HG02678 (cell line): ENCODE data around the gene AQP12B.

ENCODE experiments used
- ATAC-seq: cut with Tn5 transposase; IDR thresholded peaks from one replicate; pipeline ENCODE4 v1.9.1; 2021; ENCODE audit warnings: mild to moderate bottlenecking, moderate library complexity; ENCODE audit not compliant: unreplicated experiment

AQP12B gene

GRCh38 chr2:240649331-240649730 is 33.4 kb downstream of the AQP12B start:
- no peak for ATAC-seq

- ATAC-seq: no peak
Measured at GRCh38 chr2:240648650-240649275, 33.9 kb downstream of the AQP12B start.

DNA sequence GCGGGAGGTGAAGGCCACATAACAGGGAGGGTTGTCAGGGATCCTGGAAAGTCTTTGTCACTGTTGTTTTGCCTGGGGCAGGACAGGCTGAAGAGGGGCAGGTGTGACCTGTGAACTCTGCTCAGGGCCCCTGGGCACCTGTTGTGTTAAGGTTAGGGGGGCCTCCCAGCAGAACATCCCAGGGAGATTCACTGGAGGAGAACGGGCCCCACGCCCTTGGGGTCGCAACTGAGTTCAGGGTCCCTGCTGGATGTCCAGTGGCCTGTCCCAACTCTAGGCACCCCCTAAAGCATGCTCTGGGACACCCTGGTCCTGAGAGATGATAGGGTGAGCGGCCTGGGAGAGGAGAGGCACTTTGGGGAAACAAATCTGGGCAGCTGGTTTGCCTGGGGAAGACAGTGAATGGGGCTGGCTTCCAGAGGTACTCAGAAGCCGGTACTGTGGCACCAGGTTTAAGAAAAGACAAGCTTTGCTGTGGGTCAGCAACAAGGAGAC is 34.5 kb downstream of the AQP12B start:
- no peak for ATAC-seq

GRCh38 chr2:240647503-240648154 is 35.1 kb downstream of the AQP12B start:
- no peak for ATAC-seq

GRCh38 chr2:240646900-240647502 is 35.7 kb downstream of the AQP12B start:
- no peak for ATAC-seq

DNA sequence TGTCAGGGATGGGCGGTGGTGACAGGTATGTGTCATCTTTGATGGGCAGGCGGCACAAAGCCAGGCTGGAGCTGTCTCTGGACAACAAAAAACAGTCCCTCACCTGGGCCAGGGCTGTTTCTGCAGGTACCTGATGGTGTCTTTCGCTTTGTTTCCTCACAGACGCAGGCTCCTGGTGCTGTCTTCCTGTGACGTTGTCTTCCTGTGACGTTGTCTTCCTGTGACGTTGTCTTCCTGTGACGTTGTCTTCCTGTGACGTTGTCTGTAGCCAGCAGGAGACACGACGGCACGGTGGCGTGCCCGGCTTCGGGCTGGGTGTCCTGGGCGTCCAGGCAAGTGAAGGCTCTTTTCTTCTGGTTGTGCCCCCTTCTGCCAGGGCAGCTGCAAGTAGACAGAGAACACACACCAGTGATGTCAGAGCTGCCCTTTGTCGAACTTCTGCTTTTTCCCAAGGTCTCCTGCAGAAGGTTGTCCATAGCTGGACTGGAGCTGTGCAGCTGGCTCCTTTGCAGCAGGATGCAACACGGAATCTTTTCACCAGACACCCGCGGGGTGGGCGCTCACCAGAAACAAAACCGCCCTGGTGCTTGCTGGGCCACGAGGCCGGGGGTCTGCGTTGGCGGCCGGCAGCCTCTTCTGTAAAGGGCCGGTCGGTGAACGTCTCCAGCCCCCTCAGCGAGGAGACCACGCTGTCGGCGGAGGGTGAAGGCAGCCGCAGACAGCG is 36.3 kb downstream of the AQP12B start:
- no peak for ATAC-seq

DNA sequence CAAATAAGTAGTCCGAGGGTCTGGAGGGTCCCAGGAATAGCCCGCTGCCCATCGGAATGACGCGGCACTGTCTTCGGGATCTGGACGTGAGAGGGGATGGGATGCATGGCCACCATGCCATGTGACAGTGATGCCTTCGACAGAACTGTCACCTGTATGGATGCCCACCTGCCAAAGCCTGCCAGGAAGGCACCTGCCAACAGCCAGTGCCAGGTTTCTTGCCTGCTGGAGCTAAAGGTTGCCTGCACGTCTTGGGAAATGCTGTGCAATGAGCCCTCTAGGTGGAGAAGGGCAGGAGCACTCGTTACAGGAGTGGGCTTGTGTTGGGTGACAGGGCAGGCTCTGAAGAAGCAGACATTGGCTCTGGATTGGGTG is 36.9 kb downstream of the AQP12B start:
- ATAC-seq: no peak

GRCh38 chr2:240645346-240645745 is 37.3 kb downstream of the AQP12B start:
- ATAC-seq: no peak

DNA sequence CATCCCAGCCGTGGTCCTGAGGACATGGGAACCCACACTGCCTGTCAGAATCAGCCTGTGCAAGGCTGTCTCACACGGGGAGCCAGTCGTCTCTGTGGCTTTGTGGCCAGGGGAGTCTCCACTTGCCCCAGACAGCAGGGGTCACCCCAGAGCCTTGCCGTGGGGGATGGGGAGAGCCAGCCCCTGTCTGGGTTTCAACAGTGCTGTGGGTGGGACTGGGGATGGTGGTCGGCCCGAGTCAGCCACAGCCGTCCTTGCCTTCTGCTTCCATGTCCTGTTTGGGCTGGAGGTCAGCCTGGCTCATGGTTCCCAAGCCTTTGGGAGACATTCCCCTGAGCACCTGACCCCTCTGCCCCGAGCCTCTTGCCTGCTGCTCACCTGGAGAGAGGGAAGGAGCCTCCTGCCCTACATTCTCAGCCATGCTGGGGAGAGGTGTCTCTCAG is 37.8 kb downstream of the AQP12B start:
- ATAC-seq: no peak

GRCh38 chr2:240644171-240644651 is 38.5 kb downstream of the AQP12B start:
- ATAC-seq: no peak

DNA sequence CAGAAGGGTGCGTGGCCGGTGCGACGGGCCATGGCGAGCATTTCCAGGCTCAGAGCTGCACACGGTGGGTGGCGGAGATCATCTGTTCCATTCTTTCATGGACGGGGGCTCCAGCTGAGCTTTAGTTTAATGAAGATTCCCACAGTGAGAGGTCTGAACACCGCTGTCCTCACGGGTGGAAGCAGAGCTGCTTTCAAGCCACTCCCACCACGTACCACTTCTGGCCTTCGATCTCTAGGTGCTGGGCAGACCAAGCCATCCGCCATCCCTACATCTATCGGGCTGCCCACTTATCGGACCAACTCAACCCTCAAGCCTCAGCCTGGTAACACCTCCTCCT is 38.9 kb downstream of the AQP12B start:
- no peak for ATAC-seq

DNA sequence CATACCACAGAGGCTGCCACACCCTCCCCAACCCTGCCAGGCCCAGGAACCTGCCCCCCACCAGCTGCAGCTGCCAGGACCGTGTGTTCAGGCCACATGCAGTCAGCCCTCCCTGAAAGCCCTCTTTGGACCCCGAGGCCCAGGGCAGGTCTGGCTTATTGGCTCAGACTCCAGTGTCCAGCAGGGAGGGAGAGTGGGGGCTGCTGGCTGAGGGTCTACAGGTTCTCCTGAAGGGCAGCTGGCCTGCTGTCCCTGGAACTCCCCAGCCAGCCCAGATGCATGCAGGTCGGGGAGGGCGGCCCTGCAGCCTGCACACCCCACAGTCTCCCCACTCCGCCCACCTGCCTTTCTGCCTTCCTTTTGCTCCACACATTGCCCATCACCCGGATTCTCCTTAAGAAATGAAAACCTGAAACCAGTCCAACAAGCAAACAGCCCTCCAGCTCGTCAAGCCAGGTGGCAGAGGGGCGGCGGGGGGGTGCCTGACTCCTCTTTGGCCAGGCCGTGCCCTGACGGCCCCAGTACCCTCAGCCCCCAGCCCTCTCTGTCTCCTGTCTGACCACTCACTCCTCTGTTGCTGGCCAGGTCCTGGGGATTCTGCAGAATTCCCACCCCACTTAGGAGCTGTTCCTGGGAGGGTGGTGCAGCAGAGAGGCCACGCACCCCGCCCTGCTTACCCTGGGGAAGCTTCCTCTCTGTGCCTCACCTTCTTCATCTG is 39.4 kb downstream of the AQP12B start:
- ATAC-seq: no peak

DNA sequence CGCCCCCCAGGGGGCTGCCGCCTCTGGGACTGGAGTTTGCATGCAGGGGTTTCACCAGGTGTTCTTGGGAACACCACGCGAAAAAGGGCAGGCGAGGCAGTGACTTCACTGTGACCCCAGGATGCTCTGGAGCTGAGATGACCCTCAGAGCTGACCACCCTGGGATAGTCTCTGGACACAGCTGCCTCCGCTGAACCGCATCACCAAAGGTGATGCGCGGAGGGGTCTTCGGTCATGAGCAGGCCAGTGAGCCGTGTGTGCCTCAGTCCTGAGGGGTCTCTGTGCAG is 39.9 kb downstream of the AQP12B start:
- ATAC-seq: no peak

DNA sequence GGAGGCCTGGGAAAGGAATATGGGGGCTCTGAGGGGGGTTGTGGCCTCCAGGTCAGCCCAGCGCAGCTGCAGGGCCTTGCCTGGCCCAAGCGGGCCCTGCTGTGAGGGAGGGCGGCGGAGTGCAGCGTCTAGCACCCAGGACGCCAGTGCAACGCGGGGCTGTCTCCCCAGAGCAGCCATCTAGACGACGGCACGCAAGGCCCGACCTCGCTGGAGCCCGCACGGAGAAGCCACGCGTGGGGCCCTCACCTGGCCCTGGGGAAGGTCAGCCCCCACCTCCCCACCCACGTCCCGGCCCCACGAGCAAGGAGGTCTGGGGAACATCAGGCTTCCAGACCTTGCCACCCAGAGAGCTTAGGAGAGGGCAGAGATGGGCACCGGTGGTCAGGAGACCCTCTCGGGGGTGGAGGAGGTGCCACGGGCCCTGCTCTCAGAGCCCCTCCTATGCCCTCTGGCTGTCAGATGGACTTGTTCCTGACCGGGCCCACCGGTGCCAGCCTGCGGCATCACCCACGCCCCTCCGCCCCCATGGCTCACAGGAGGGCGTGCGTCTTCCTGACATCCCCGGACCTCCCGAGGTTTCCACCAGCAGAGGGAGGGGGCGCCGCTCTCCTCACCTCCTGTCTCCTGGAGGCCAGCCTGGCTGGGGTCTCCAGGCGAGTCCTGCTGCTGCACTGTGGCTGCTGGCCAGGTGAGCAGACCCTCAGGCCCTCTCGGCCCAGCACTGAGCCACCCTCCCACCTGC is 40.5 kb downstream of the AQP12B start:
- no peak for ATAC-seq

GRCh38 chr2:240640939-240641338 is 41.7 kb downstream of the AQP12B start:
- no peak for ATAC-seq

- no peak for ATAC-seq
Measured at GRCh38 chr2:240639566-240639965, 43.1 kb downstream of the AQP12B start.

DNA sequence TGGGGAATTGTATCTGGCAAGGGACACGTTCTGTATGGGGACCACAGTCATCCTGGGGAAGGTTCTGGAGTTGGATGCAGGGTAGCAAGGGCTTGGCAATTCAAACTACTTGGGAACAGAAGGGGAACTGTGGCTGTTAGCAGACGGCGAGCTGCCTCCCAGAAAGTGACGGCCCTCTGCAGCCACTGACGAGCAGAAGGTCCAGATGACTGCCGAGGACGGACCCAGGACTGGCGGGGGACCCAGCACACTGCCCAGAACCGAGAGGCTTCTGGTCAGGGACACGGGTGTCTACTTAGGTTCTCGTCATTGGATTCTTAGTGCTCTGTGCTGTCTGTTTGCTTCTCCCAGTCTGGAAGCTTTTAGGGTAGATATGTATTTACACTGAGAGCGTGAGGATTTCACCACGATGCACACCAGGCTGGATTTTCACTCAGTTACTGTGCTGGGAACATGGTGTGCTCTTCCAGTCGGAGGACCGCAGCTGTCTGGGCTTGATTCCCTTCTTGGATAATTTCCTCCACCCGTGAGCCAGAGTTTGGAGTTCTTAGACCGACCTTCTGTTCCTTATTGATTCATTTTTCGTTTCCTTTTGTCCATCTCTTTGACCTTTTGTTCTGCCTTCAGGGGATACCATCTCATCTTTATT is 44.0 kb downstream of the AQP12B start:
- no peak for ATAC-seq

GRCh38 chr2:240637901-240638345 is 44.8 kb downstream of the AQP12B start:
- ATAC-seq: no peak

- ATAC-seq: no peak
Measured at GRCh38 chr2:240637116-240637900, 45.4 kb downstream of the AQP12B start.
